ENCODE results near the gene PDE4B.
"Not testable (repeated sequence)": the region's sequence is repeated elsewhere in the genome, so short reads cannot be mapped to it uniquely, and the experiment has no call there.

The PDE4B gene

GRCh38 chr1:66112744-66113400, 320.2 kb downstream of the PDE4B start:
- DNase-seq (ENCODE audit: low read depth in 2 of 2, low spot score in 1 of 2): no peak

GRCh38 chr1:66119148-66119547, 326.5 kb downstream of the PDE4B start:
- no peak for DNase-seq (ENCODE audit: low read depth in 2 of 2, low spot score in 1 of 2)

DNA sequence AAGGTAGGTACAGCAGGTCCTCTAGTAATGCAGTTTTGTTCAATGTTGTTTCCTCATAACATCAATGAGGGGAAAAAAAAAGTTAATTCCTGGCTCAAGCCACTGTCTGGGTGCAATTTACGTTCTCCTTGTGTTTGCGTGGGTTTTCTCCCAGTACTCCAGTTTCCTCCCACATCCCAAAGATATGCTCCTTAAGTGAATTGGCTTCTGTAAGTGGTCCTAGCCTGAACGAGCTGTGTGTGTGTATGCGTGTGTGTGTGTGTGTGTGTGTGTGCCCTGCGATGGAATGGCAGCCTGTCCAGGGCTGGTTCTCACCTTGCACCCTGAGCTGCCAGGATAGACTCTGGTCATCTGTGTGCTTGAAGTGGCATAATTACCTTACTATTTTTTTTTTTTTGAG, 332.0 kb downstream of the PDE4B start:
- DNase-seq (ENCODE audit: low read depth in 2 of 2, low spot score in 1 of 2): no peak

DNA sequence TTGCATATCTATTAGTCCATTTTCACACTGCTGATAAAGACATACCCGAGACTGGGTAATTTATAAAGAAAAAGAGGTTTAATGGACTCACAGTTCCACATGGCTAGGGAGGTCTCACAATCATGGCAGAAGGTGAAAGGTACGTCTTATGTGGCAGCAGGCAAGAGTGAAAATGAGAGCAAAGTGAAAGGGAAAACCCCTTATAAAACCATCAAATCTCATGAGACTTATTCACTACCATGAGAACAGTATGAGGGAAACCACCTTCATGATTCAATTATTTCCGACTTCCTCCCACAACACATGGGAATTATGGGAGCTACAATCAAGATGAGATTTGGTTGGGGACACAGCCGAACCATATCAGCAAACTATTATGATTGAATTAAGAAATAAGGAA, 335.9 kb downstream of the PDE4B start:
- DNase-seq (ENCODE audit: low read depth in 2 of 2, low spot score in 1 of 2): not testable (repeated sequence)

- no peak for DNase-seq (ENCODE audit: low read depth in 2 of 2, low spot score in 1 of 2)
Observed at GRCh38 chr1:66132324-66132723, 339.6 kb downstream of the PDE4B start.

DNA sequence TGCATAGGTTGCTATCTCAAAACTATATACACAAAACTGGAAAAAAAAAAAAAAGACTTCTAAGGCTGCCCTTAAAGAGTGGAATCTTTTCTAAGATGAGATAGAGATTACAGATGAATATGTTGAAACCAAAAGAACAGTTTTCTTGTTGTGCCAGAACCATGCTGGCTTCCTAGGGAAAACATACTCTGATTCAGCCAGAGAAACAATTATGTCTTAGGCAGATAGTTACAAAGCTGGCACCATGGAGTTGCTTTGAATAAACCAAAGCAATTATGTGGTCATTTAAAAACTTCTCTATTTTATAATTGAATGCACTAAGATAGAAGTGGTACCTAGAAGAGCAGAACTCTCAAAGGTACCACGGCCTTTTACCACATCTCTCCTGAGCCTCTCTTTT, 341.3 kb downstream of the PDE4B start:
- DNase-seq (ENCODE audit: low read depth in 2 of 2, low spot score in 1 of 2): no peak

- DNase-seq (ENCODE audit: low read depth in 2 of 2, low spot score in 1 of 2): no peak
Observed at GRCh38 chr1:66135161-66135560, 342.5 kb downstream of the PDE4B start.

- not testable (repeated sequence) for DNase-seq (ENCODE audit: low read depth in 2 of 2, low spot score in 1 of 2)
Observed at GRCh38 chr1:66136423-66136822, 343.7 kb downstream of the PDE4B start.

DNA sequence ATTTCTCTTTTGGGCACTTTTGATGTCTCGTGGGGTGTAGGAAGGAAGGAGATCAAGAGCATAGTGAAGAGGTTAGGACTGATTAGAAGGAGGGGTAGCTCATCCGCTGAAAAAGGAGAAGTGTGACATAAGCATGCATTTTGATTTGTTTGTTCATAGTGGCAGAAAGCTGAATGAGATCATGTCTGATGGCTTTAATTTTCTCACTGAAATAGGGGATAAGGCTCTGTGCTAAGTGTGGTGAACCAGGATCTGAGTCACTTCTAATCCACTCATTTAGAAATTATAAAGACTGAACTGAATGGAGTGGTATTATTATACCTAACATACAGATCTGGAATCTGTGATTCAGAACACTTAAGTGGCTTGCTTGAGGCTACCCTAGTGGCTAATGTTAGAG, 344.5 kb downstream of the PDE4B start:
- DNase-seq (ENCODE audit: low read depth in 2 of 2, low spot score in 1 of 2): no peak

DNA sequence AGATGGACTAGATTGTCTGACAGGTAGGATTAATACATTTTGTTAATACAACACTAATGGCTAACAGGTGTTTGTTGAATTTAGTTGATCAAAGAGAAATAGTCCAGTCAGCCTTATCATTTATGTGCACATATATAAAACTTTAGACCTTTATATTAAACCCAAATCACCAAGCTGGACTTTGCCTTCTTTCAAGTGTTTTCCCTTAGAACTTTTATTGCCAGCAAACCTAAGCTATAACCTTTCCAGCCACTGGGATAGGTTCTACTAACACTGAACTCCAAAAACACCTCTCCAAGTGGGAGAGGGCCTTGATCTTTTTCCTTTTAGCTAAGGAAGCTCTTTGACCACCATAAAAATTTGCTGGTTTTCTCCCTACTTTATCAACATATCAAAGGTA, 345.9 kb downstream of the PDE4B start:
- no peak for DNase-seq (ENCODE audit: low read depth in 2 of 2, low spot score in 1 of 2)

GRCh38 chr1:66140072-66140471, 347.4 kb downstream of the PDE4B start:
- DNase-seq (ENCODE audit: low read depth in 2 of 2, low spot score in 1 of 2): no peak

DNA sequence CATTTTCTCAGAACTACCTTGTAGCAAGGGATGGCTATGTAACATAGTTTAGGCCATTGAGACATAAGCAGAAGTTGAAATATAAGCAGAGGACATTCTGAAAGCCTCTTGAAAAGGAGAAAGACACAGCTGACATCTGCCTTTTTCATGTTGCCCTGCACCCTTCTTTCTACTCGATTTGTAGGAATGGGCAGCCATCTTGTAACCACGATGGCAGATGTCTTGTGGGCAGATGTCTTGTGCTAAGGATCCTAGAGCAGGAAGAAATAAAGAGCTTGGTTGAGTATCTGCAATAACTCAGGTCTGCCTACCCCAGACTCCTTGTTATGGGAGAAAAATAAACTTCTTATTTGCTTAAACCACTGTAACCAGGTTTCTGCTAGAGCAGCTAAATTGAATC, 351.0 kb downstream of the PDE4B start:
- DNase-seq (ENCODE audit: low read depth in 2 of 2, low spot score in 1 of 2): no peak

GRCh38 chr1:66147226-66147835, 354.6 kb downstream of the PDE4B start:
- DNase-seq (ENCODE audit: low read depth in 2 of 2, low spot score in 1 of 2): no peak

DNA sequence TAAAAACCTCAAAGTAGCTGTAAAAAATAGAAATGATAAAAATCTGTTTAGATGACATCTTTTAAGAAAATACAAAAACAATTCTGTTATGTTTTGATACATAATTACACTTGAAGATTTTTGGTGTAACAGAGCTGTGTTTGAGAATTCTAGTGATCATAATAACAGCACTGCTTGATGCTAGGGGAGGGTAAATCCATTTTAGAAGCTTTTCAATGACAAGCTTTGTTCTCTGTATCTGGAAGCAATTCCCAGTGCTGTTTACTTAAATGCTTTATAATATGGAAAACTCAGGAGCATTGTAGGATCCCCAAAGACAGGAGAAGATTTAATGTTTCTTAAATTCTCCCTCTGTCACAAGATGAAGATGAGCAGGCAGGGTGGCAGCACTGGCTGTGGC, 359.3 kb downstream of the PDE4B start:
- no peak for DNase-seq (ENCODE audit: low read depth in 2 of 2, low spot score in 1 of 2)

GRCh38 chr1:66154394-66154793, 361.7 kb downstream of the PDE4B start:
- no peak for DNase-seq (ENCODE audit: low read depth in 2 of 2, low spot score in 1 of 2)

- DNase-seq (ENCODE audit: low read depth in 2 of 2, low spot score in 1 of 2): no peak
Observed at GRCh38 chr1:66156144-66156543, 363.4 kb downstream of the PDE4B start.

- no peak for DNase-seq (ENCODE audit: low read depth in 2 of 2, low spot score in 1 of 2)
Observed at GRCh38 chr1:66159800-66160199, 367.1 kb downstream of the PDE4B start.

GRCh38 chr1:66160719-66161118, 368.0 kb downstream of the PDE4B start:
- no peak for DNase-seq (ENCODE audit: low read depth in 2 of 2, low spot score in 1 of 2)

- no peak for DNase-seq (ENCODE audit: low read depth in 2 of 2, low spot score in 1 of 2)
Observed at GRCh38 chr1:66166753-66167152, 374.1 kb downstream of the PDE4B start.

- DNase-seq (ENCODE audit: low read depth in 2 of 2, low spot score in 1 of 2): no peak
Observed at GRCh38 chr1:66167267-66167666, 374.6 kb downstream of the PDE4B start.

GRCh38 chr1:66168467-66168887, 375.8 kb downstream of the PDE4B start:
- no peak for DNase-seq (ENCODE audit: low read depth in 2 of 2, low spot score in 1 of 2)

- DNase-seq (ENCODE audit: low read depth in 2 of 2, low spot score in 1 of 2): no peak
Observed at GRCh38 chr1:66168948-66169671, 376.4 kb downstream of the PDE4B start.

Data from stimulated activated CD8-positive, alpha-beta memory T cell treated with anti-CD3 and anti-CD28 coated beads, Interleukin-4, amount 100 ng/mL, for 1 hour (primary cell).